Measurements from ENCODE around the gene ARL17A. TPM values are rescaled to one million over a fixed set of nuclear protein-coding genes. Genes with fewer than 3 reads are reported as not detected.
"Not testable (repeated sequence)": the region's sequence is repeated elsewhere in the genome, so short reads cannot be mapped to it uniquely, and the experiment has no call there.

Gene ARL17A
- 5.5 TPM for total RNA-seq

GRCh38 chr17:46579083-46580075 lies at the start of gene ARL17A:
TSS of gene ARL17A (minus strand) at chr17:46579691. CDS start at chr17:46576322, 3,369 bp downstream.
- DNase-seq: not testable (repeated sequence)

DNA sequence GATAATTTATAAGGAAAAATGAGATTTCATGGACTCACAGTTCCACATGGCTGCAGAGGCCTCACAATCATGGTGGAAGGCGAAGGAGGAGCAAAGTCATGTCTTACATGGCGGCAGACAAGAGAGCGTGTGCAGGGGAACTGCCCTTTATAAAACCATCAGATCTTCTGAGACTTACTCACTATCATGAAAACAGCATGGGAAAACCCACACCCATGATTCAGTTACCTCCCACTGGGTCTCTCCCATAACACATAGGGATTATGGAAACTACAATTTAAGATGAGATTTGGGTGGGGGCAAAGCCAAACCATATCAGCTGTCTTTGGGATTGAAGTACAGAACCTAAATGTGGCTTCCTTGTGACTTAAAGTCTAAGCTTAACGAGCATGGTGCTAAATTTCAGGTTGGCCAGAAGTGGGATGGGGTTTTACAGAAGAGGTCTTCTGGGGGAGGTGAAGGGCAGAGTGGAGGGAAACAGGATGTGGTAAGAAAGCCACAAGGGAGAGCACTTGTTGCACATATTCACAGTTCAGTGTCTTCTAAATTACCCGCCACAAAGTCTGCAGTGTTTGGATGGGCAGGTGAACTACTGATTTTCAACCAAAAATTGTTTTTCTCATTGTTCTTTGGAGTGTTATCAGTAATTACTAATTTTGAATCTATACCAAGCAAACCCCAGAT lies 49.4 kb upstream of the ARL17A start:
- not testable (repeated sequence) for DNase-seq

DNA sequence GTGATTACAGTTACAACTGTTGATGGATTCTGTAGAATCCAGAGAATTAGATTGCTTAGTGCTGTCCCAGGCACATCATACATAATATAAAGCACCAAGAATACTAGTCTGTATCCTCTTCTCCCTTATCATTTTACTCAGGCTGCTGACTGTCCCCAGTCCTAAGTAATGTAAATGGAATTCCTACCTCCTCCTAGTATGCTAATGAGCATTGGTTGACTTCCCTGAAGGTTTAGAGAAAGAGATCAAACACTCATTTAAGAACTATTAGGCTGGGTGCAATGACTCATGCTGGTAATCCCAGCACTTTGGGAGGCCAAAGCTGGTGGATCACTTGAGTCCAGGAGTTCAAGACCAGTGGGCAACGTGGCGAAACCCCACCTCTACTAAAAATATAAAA lies 48.0 kb upstream of the ARL17A start:
- DNase-seq: not testable (repeated sequence)

GRCh38 chr17:46624726-46625125 lies 45.2 kb upstream of the ARL17A start:
- not testable (repeated sequence) for DNase-seq

- not testable (repeated sequence) for DNase-seq
Observed at GRCh38 chr17:46623790-46624189, 44.3 kb upstream of the ARL17A start.

GRCh38 chr17:46618975-46619374 lies 39.5 kb upstream of the ARL17A start:
- not testable (repeated sequence) for DNase-seq

- not testable (repeated sequence) for DNase-seq
Observed at GRCh38 chr17:46617121-46617520, 37.6 kb upstream of the ARL17A start.

DNA sequence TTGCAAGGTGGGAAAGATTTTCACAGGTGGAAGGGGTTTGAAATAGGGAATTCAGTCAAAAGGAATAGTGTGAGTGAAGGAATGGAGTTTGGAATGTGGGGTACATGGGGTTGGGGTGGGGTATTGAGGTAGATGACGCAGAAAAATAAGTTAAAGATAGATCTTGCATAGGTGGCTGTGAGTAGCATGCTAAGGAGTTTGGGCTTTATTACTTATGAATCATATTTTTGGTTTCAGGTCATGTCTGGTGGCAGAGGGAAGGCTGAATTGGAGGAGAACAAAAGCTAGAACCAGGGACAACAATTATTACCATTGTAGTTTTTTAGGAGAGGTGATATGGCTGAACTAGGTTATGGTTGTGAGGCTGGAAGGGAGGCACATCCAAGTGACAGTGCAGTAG lies 34.4 kb upstream of the ARL17A start:
- not testable (repeated sequence) for DNase-seq

- DNase-seq: not testable (repeated sequence)
Observed at GRCh38 chr17:46611304-46611703, 31.8 kb upstream of the ARL17A start.

DNA sequence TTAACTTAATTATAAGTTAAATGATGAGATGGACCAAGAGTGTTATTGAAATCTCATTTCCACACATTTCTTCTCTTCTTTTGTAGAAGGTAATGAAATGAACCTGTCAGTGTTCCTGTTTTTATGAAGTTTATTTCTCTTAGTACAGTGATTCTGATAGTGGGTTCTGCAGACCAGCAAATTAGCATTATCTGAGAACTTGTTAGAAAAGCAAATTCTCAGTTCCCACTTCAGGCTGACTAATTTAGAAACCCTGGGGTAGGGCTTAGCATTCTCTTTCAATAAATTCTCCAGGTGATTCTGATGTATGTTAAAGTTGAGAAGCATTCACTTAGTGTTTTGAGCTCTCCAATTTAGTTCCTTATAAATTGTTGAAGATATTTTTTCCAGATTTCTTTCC lies 23.6 kb upstream of the ARL17A start:
- not testable (repeated sequence) for DNase-seq

GRCh38 chr17:46600767-46601166 lies 21.3 kb upstream of the ARL17A start:
- DNase-seq: not testable (repeated sequence)

DNA sequence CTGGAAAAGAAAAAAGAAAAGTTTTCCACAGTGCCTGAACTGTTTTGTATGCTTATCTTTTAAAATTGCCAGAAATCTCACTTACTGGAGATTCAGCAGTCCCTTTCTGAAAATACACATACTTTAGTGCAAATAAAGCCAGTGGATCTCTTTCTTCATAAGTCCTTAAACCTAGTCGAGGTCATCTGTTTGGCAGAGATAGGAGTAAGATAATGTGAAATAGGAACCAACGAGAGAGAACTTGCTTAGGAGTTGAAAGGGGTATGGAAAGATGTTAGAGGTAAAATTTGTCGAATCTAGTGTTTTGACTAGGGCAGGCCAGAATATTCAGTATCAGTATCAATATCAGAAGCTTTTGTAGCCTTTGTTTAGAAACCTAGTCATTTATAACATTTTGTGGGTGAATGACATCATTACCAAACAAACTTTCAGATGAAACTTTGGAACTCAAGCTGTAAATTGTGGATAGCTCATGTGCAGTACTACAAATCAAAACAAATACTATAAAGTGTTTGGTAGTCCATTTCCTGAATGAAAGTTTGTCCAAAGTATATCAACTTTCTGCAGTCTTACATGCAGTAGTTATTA lies 18.9 kb upstream of the ARL17A start:
- DNase-seq: not testable (repeated sequence)

DNA sequence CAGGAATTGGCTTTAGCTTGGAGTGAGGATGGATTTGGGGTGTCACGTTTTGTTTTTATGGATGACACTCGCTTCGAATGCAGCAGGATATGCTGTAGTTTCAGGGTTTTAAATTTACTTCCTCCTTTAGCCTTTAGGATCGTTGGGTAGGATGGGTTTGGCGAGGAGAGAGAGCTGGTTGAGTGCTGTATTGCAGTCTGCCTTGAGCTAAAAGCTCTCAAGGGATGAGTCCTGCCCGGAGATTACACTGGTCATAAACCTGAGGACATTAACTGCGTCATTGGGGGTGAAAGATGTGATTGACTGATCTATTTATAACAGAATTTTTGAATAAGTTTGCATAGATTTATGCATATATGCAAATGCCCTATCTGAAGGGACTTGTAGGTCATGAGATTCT lies 11.8 kb upstream of the ARL17A start:
- DNase-seq: not testable (repeated sequence)

DNA sequence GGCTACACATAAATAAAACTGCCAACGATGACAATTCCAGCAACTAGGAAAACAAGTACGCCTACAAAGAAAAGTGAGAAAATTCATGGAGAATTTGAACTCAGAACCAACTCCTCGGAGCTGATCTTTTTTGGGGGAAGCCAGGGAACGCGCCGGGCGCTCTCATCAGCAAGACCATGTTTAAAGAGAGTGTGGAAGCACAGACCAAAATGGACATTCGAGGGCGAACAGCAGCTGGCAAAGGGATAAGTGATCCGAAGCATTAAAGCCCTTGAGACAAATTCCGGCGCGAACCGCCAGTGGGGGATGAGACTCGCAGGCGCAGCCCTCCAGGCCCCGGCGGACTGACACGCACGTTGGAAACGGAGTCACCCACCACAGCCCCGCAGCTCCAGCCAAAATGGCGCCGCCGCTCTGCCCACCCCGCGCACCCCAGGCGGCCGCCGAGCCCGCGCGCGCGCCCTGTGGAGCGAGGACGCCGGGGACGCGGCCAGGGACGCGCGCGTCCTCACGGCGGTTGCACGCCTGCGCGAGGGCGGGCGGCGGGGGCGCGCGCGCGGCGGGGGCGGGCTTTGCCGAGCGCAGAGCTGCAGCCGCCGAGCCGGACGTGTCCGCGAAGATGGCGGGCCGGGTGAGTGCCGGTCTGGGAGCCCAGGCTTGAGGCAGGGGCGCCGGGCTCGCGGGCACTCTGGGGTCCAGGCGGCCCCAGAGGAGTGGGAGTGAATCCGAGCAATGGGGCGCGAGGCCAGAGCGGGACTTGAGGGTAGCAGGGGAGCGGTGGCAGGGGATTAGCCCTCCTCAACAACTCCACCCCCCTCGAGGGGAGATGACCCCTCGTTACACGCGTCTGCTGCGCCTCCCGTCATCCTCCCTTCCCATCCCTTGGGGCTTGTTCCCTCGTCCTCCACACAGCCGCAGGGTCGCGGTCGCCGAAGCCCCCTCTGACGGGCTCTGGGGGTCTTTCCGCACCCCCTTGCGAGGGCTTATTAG lies 11.0 kb upstream of the ARL17A start, which contains the start of gene NSF:
NSF (plus strand) TSS at position 513 of the 990 bp plus-strand sequence; CDS start at position 620, 107 bp downstream.
- DNase-seq: not testable (repeated sequence)

DNA sequence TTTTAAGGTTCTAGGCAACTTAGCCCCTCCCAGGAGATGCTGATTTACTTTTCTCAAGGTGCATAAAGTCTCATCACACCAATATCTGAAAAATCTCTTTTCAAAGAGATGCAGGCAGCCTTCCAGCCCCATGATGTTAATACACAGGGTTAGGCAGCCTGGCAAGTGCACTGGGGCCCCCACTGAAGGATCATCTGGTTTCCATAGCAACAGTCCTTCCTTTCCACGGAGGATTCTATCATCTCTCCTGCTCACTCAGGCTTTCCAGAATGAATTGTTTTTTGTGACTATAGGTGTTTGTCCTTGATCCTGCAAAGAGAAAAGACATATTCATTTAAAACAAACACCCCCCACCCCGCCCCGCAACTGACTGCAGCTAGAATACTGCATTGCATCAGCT lies 6.0 kb upstream of the ARL17A start:
- DNase-seq: not testable (repeated sequence)

DNA sequence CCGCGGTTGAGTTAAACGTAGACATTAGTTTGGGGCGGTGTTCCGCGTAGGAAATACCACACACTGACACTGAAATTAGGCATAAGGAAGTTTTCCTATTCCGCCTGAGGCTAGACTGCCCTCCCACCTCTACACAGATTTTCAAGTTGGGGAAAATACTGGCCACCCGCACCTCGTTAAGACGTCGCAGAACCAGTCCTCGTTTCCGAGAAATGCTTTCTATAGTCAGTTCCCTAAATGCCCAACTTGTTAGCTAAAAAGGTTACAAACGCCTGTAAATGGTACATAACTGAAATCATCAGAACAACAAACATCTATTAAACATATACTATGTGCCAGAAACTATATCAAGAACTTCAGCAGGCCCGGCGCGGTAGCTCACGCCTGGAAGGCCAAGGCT lies 591 bp upstream of the ARL17A start:
- DNase-seq: not testable (repeated sequence)

DNA sequence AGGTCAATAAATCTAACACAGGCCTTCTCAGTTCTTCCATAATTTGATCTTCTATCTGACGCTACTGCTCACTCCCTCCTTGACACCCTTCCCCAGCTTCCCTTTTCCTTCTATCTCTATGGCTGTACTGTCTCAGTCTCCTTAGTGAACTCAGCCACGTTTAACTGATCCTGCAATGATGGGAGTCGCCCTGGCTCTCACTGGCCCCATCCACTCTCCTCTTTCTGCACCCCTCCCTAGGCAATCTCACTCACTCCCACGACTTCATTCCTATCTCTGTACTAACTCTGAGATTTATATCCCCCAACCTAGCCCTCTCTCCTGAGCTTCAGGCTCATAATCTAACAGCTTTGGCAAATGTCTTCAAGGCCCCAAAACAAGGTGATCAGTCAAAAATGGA lies 7.7 kb downstream of the ARL17A start:
- DNase-seq: not testable (repeated sequence)

DNA sequence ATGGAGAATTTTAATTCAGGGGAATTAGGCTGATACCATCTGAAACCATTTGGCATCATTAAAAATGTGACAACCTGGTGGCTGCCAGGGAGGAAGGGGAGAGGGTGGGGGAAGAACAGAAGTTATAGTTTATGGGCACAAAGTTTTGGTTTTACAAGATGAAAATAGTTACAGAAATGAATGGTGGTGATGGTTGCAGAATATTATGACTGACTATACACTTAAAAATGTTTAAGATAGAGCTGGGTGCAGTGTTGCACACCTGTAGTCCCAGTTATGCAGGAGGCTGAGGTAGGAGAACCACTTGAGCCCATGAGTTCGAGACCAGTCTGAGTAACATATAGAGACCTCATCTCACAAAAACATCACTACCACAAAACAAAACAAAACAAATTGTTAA lies 12.5 kb downstream of the ARL17A start:
- not testable (repeated sequence) for DNase-seq

GRCh38 chr17:46566284-46566683 lies 13.2 kb downstream of the ARL17A start:
- not testable (repeated sequence) for DNase-seq

- not testable (repeated sequence) for DNase-seq
Observed at GRCh38 chr17:46560048-46560447, 19.4 kb downstream of the ARL17A start.

DNA sequence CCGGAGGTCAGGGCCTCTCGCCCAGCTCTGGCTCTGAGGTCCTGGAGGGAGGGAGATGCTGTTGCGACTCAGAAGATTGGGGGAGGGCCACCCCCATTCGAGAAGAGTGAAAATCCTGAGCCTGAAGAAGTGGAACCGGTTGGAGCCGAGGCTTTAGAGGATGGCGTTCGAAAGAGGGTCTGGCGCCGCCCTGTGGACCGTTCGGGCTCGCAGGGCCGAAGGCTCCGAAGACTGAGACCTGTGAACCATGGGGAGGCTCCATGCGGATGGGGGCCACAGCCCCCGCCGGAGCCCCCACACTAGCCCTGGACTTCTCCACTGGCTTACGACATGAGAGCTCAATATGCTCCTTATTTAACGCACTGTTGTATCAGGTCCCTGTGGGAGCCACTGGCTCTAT lies 20.3 kb downstream of the ARL17A start:
- not testable (repeated sequence) for DNase-seq

All from tongue (tissue), 2 donors.